Measurements from ENCODE around the gene SLC8A1.

The SLC8A1 gene

DNA sequence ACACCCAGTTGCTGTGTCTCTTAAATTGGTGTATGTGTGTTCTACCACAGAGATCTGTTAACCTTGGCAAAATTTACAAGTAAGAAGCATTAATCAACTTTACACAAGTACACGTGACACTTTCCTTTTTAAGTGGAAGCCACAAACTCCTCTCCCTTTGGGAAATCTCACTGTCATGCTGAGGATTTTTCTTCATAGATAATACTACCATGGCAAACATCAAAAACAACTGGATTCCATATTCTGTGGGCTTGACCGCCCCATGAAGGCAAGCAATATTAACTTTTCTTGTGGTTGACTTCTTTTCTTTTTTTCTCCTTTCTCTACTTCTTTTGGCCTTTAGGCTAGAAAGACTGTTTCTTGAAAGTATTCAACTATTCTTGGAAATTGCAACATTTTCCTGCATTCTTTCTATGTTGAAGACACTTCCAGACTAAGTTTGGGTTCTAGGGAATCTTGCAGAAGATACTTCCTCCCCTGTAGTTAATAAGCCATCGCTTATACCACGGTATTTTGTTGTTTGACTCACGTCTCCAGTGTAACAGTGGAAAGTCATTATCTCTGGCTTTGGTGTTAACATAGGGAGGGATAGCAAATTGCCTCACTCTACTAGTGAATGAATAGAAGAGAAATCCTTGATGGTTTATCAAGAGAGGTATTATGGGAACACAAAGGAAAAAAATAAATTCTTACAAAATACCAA, 79.5 kb downstream of the SLC8A1 start:
- DNase-seq (ENCODE audit: extremely low read depth, low read depth) = no peak
- TF ChIP-seq, protein P1, sequence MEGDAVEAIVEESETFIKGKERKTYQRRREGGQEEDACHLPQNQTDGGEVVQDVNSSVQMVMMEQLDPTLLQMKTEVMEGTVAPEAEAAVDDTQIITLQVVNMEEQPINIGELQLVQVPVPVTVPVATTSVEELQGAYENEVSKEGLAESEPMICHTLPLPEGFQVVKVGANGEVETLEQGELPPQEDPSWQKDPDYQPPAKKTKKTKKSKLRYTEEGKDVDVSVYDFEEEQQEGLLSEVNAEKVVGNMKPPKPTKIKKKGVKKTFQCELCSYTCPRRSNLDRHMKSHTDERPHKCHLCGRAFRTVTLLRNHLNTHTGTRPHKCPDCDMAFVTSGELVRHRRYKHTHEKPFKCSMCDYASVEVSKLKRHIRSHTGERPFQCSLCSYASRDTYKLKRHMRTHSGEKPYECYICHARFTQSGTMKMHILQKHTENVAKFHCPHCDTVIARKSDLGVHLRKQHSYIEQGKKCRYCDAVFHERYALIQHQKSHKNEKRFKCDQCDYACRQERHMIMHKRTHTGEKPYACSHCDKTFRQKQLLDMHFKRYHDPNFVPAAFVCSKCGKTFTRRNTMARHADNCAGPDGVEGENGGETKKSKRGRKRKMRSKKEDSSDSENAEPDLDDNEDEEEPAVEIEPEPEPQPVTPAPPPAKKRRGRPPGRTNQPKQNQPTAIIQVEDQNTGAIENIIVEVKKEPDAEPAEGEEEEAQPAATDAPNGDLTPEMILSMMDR (IDR thresholded peaks at IDR 0.05; ENCODE audit: low read depth, low read length) = no peak

DNA sequence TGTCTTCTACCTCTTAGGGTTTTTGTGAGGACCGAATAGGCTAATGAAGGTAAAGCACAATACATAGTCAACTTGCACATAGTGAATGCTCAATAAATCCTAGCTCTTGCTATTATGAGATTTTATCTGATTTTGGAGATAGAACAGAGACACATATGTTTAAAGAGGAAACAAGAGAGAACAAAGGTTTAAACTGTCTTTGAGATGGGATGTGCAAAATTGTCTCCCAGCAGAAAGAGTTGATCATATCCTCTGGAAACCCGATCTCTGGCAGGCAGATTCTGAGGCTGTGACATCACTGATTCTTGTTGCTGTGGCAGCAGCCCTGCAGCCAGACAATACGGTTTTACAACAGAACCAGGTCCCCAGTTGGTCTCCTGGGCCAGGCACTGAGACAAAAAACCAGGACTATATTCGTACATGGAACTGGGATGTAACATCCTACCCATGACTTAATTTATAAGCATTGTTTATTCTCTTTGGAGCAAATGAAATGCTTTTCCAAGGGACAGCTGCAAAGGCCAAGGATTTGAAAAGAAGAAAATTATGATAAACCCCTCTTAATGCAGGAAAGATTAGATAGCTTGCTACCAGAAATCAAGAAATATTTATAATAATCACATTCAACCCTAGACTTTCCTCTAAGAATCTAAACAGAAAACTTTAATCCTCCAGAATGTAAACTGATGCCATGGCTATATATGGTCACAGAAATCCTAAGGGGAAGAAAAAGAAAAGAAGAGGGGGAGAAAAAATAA, 80.2 kb downstream of the SLC8A1 start:
- TF ChIP-seq, protein P1 (IDR thresholded peaks at IDR 0.05; ENCODE audit: low read depth, low read length) = no peak
- peak; percentile 53 for DNase-seq (ENCODE audit: extremely low read depth, low read depth)

- TF ChIP-seq, protein P1 (IDR thresholded peaks at IDR 0.05; ENCODE audit: low read depth, low read length) = no peak
- no peak for DNase-seq (ENCODE audit: extremely low read depth, low read depth)
Observed at GRCh38 chr2:40370007-40370395, 81.9 kb downstream of the SLC8A1 start.

- TF ChIP-seq, protein P1 (IDR thresholded peaks at IDR 0.05; ENCODE audit: low read depth, low read length) = no peak
- DNase-seq (ENCODE audit: extremely low read depth, low read depth) = no peak
Observed at GRCh38 chr2:40369267-40370006, 82.5 kb downstream of the SLC8A1 start.

DNA sequence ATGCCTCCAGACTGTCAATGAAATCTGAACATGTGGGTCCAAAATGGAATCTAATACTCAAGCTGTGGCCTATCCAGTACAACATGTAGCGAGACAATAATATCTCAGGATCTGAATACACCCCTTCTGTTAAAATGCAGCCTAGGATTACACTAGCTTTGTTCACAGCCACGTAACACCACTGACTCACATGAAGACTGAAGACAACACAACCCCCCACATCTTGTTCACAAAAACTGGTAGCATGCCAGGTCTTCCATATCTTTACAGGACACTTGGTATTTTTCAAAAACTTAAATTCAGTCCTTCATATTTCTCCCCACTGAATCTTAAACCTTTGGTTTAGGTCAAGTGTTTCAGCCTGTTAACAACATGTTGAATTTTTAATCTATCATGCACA, 84.2 kb downstream of the SLC8A1 start:
- TF ChIP-seq, protein P1 (IDR thresholded peaks at IDR 0.05; ENCODE audit: low read depth, low read length) = no peak
- DNase-seq (ENCODE audit: extremely low read depth, low read depth) = no peak

- TF ChIP-seq, protein P1 (IDR thresholded peaks at IDR 0.05; ENCODE audit: low read depth, low read length) = no peak
- DNase-seq (ENCODE audit: extremely low read depth, low read depth) = no peak
Observed at GRCh38 chr2:40367032-40367431, 84.9 kb downstream of the SLC8A1 start.

All from AG09319 (cell line).